Vagina (tissue), 2 donors: ENCODE measurements around the gene JAM3.

Experiments used
- CTCF ChIP-seq, 3 experiments: fragments of 450-650 bp in 2 of 3; fragments of 200-600 bp in 1 of 3; sonication (generic) in 1 of 3; IDR thresholded peaks; one replicate each; pipeline ENCODE4 v1.5.1; 2017 to 2019; ENCODE audit warnings: antibody characterized with exemption in 3 of 3, mild to moderate bottlenecking in 2 of 3, moderate library complexity in 2 of 3
- POLR2A ChIP-seq, 2 donors: fragments of 450-650 bp; IDR thresholded peaks; one replicate each; pipeline ENCODE4 v1.6.1; 2017; ENCODE audit warnings: antibody characterized with exemption in 2 of 2, mild to moderate bottlenecking in 2 of 2, moderate library complexity in 2 of 2
- POLR2AphosphoS5 ChIP-seq, 2 donors: sonication (generic); formaldehyde crosslinking; IDR thresholded peaks; one replicate each; pipeline ENCODE4 v1.9.0; 2017; ENCODE audit warnings: antibody characterized with exemption in 2 of 2, mild to moderate bottlenecking in 2 of 2, low read depth in 1 of 2; ENCODE audit not compliant: insufficient read depth in 1 of 2

DNA sequence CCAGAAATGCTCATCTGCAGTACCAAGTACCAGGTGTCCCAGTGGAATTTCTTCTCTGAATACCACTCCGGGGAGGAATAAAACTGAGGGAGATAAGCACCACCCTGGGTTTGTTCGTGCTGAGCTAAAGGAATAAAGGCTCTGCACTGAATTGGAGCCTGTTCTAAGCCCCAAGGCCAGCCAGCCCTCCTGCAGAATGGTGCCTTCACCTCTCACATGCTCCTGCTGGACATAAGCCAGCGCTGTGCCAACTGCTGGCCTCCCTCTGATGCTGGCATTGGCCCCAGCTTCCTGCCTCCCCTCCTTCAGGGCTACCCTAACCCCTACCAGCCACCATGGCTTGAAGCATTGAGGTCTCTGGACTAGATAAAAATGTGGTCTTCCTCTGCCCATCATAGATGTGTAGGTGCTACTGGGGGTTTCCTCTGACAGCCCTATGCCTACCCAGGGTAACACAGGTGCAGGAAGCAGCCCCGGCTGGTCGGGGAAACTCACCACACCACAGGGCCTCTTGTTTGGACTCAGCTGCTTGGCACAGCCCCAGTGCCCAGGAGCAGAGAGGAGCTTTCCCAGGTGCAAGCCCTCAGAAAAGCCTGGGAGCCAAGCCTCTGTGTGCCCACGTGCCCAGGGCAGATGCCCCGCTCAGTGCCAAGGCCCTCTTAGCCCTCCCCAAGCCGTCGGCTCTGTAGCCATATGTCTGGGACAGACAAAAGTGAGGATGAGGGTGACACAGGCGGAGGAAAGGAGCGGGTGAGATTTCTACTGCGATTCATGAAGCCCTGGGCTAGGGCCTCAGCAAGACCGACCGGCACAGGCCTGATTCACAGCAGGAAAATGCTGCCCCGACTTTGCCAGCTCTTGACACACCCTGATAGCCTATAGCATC lies 34.1 kb upstream of the JAM3 start:
- TF ChIP-seq CTCF (IDR thresholded peaks at IDR 0.05) = no peak
- no peak for TF ChIP-seq POLR2A (IDR thresholded peaks at IDR 0.05)
- no peak for TF ChIP-seq POLR2AphosphoS5 (IDR thresholded peaks at IDR 0.05; ENCODE audit: insufficient read depth in 1 of 2, low read depth in 1 of 2)
